Pancreas (tissue), 10 donors: Measurements from ENCODE around the gene CHMP4A. TPM values are rescaled to one million over a fixed set of nuclear protein-coding genes. Genes with fewer than 3 reads are reported as not detected.

Experiments
- ATAC-seq, 4 donors: fragments of 200-7000 bp; cut with Tn5 transposase; one replicate each; pipeline versions ENCODE4 v1.8.0 to v1.9.1; 2020; ENCODE audit warnings: mild to moderate bottlenecking in 4 of 4, moderate library complexity in 4 of 4
- DNase-seq, 6 donors: peaks; one replicate each; pipeline ENCODE4 v3.0.0-alpha.2; 2020
- FAIRE-seq: peaks from 2 replicates; lab custom pipeline; 2012; peaks lifted over from hg19 to GRCh38; lab: Jason Lieb, UNC
- H3K27ac ChIP-seq, 4 donors: fragments of 200-600 bp; sonication (generic); 1 replicate in 3 of 4; 2 replicates in 1 of 4; pipeline versions ENCODE4 v1.5.0 to v1.8.0; 2020
- H3K27me3 ChIP-seq, 4 donors: fragments of 200-600 bp; one replicate each; pipeline ENCODE4 v1.8.0; 2021
- H3K36me3 ChIP-seq, 3 donors: fragments of 200-600 bp; sonication (generic) in 1 of 3; one replicate each; pipeline versions ENCODE4 v1.5.0 to v1.8.0; 2020 to 2021
- H3K4me1 ChIP-seq, 3 donors: fragments of 200-600 bp; one replicate each; pipeline ENCODE4 v1.8.0; 2021
- H3K4me3 ChIP-seq, 4 donors: fragments of 200-600 bp; sonication (generic) in 2 of 4; one replicate each; pipeline versions ENCODE4 v1.5.0 to v1.8.0; 2020 to 2021
- H3K9me3 ChIP-seq, 4 donors: fragments of 200-600 bp; one replicate each; pipeline ENCODE4 v1.8.0; 2021
- CTCF ChIP-seq, 4 donors: fragments of 200-600 bp; sonication (generic) in 3 of 4; IDR thresholded peaks; one replicate each; pipeline versions ENCODE4 v1.5.0 to v1.8.0; 2021; ENCODE audit warnings: antibody characterized with exemption in 4 of 4
- WGBS, 2 donors: extraction: QIAGEN DNeasy Blood & Tissue Kit; methylation state at CpG; one replicate each; pipeline ENCODE4 v1.1.7; 2013; 5-methylcytosine and 5-hydroxymethylcytosine counted together
- intact Hi-C, 3 donors: fragments of 100-400 bp; cut with DNase I; formaldehyde crosslinking; loops; one replicate each; pipeline versions ENCODE4 v1.11.1 to v1.14.2; 2022
- polyA plus RNA-seq, 2 donors: library from polyadenylated mRNA; stranded (reverse); fragments of 200-250 nt; gene quantifications; one replicate each; pipeline ENCODE4 v1.2.3, GENCODE V29; 2013
- total RNA-seq, 6 donors: library from RNA; stranded (reverse); fragmentation: NEBNext Ultra II Directional in 4 of 6; extraction: Animal tissue kit (Norgen Biotek cat#: 25700) in 4 of 6; gene quantifications; one replicate each; pipeline versions ENCODE4 v1.2.1 to v1.2.4, GENCODE V29; 2021 to 2023
- donor health status: healthy with polysubstance abuse.
- donor health status: DM: no; HTN: no; CAD: no; lungs with moderate emphysema.
- donor health status: DM: no; HTN: no; CAD: no.
- donor health status: control.
- donor health status: control.
- donor health status: Bipolar disorder and iron deficiency.
- donor health status: DM: yes; HTN: yes; CAD: no.
- donor health status: DM: no; HTN: no; CAD: no.
- donor health status: DM: no; HTN: no; CAD: no.
- donor health status: DM: yes; HTN: yes; CAD: no.

CHMP4A gene
- total and polyA plus RNA-seq, 8 donors: 16.3 to 79.9 (median 23.5) TPM

- ATAC-seq (no peak), DNase-seq (peak in 1 of 6 donors; percentile 26), FAIRE-seq (no peak)
- H3K27me3 ChIP-seq: no peaks in the 10 kb centered on the region
- peaks cover 0 to 11% (median 9%) of the 10 kb centered on the region in 3 donors for H3K4me1 ChIP-seq
- no peak overlapping the region for H3K4me3 ChIP-seq
- no peak for TF ChIP-seq CTCF (IDR thresholded peaks at IDR 0.05)
- 91 to 94% methylated on average over 7 of the region's 7 CpGs for WGBS, 2 donors
- H3K36me3 ChIP-seq: peaks cover 3 to 53% (median 34%) of the 10 kb centered on the region in 3 donors
- H3K27ac ChIP-seq: no peak overlapping the region
- H3K9me3 ChIP-seq: no peaks in the 10 kb centered on the region
- intact Hi-C loops: no loop called here
Observed at GRCh38 chr14:24185026-24185425, 28.3 kb downstream of the CHMP4A start.

GRCh38 chr14:24184104-24184970, 29.0 kb downstream of the CHMP4A start:
- intact Hi-C loops: no loop called here
- Histone ChIP-seq H3K27me3 (no peaks in the 10 kb centered on the region), H3K9me3 (no peaks in the 10 kb centered on the region), H3K27ac (no peak overlapping the region), H3K4me1 (peaks cover 0 to 11% (median 9%) of the 10 kb centered on the region in 3 donors), H3K36me3 (peaks cover 3 to 55% (median 38%) of the 10 kb centered on the region in 3 donors), H3K4me3 (no peak overlapping the region)
- FAIRE-seq (no peak), DNase-seq (peak in 1 of 6 donors; percentile 66), ATAC-seq (no peak)
- TF ChIP-seq CTCF (IDR thresholded peaks at IDR 0.05): no peak
- WGBS, 2 donors: 86 to 87% methylated on average over 19 of the region's 19 CpGs

GRCh38 chr14:24183014-24183481, 30.2 kb downstream of the CHMP4A start:
- Histone ChIP-seq H3K27ac (no peak overlapping the region), H3K9me3 (no peaks in the 10 kb centered on the region), H3K4me1 (peaks cover 0 to 8% (median 5%) of the 10 kb centered on the region in 3 donors), H3K27me3 (no peaks in the 10 kb centered on the region), H3K36me3 (peaks cover 3 to 63% (median 38%) of the 10 kb centered on the region in 3 donors), H3K4me3 (no peak overlapping the region)
- TF ChIP-seq CTCF (IDR thresholded peaks at IDR 0.05): no peak
- ATAC-seq (no peak), DNase-seq (peak in 1 of 6 donors; percentile 63), FAIRE-seq (no peak)
- intact Hi-C loops: no loop called here
- WGBS, 2 donors: 87 to 94% methylated on average over 15 of the region's 15 CpGs

GRCh38 chr14:24182110-24182882, 31.0 kb downstream of the CHMP4A start:
- no peaks in the 10 kb centered on the region for H3K27me3 ChIP-seq
- no peak for TF ChIP-seq CTCF (IDR thresholded peaks at IDR 0.05)
- peaks cover 0 to under 1% (median under 1%) of the 10 kb centered on the region in 3 donors for H3K4me1 ChIP-seq
- peak in 1 of 6 donors; percentile 40 for DNase-seq
- no peak overlapping the region for H3K27ac ChIP-seq
- no peak for ATAC-seq
- 87 to 92% methylated on average over 14 of the region's 14 CpGs for WGBS, 2 donors
- H3K4me3 ChIP-seq: no peak overlapping the region
- H3K9me3 ChIP-seq: no peaks in the 10 kb centered on the region
- no peak for FAIRE-seq
- intact Hi-C loops: no loop called here
- H3K36me3 ChIP-seq: peaks cover 3 to 65% (median 44%) of the 10 kb centered on the region in 3 donors
